Measurements from ENCODE around the gene LGALS1. TPM values are rescaled to one million over a fixed set of nuclear protein-coding genes. Genes with fewer than 3 reads are reported as not detected.

Gene LGALS1
- total RNA-seq, 2 experiments from 2014 or later, result 522 to 663 TPM

DNA sequence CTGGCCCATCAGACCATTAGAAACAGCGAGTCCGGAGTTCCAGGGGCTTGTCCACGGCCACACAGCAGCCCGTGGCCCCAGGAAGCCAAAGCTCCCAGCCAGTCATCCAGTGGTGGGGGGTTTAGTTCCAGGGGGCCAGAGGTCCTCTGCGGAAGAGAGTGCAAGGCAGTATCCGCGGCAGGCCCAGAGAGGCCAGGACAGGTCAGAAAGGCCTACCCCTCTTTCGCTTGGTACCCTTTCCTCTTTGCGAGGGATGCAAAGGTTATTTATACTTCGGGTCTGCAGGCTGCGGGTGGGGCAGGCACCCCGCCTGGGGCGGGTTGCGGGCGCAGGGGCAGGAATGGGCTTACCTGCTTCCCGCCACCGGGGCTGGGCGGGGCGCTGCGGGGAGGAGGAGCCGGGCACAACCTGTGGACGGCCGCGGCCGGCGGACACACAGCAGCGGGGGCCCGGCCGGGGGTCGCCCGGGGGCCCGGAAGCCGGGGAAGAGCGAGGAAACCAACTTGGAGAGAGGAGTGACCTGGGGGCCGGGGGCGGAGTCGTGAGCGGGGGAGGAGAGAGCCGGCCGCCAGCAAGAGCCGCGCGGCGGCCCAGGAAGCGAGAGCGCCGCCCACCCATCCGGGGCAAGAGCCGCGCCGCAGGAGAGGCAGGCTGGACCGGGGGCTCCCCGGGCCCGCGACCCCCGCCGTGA is 36.2 kb upstream of the LGALS1 start, which contains the start of gene SH3BP1:
TSS of gene SH3BP1 (plus strand) at position 600 of the 691 bp plus-strand sequence. CDS start 119 bp downstream, outside the sequence.
- H3K27ac Mint-ChIP-seq, result peak within 1 kb of the TSS; percentile 97
- H3K9me3 Mint-ChIP-seq (ENCODE audit: low read depth), result no peaks in the 10 kb centered on the region
- ChIA-PET CTCF (interaction anchor here (0.5 to 1.4 kb wide), 5 partner anchors 22 to 327 kb away, joined by 3 to 6 read pairs (median 3); no protein-coding TSS in a partner anchor), POLR2A (no interaction called here)
- DNase-seq (peak; percentile 76), ATAC-seq (peak; percentile 15)
- H3K36me3 Mint-ChIP-seq (ENCODE audit: low read depth), result peaks cover 22% of the 10 kb centered on the region
- H3K4me1 Mint-ChIP-seq, result peaks cover 74% of the 10 kb centered on the region
- intact Hi-C loops (cut with DNase I, micrococcal nuclease), result loop anchor here in 1 of 2 experiments (1.0 to 5.0 kb wide), 6 partner anchors 19 to 168 kb away; partner anchors contain the start of genes GCAT, GGA1, NOL12 and PDXP
- peak within 1 kb of the TSS; percentile 88 for H3K4me3 Mint-ChIP-seq
- no peaks in the 10 kb centered on the region for H3K27me3 Mint-ChIP-seq

DNA sequence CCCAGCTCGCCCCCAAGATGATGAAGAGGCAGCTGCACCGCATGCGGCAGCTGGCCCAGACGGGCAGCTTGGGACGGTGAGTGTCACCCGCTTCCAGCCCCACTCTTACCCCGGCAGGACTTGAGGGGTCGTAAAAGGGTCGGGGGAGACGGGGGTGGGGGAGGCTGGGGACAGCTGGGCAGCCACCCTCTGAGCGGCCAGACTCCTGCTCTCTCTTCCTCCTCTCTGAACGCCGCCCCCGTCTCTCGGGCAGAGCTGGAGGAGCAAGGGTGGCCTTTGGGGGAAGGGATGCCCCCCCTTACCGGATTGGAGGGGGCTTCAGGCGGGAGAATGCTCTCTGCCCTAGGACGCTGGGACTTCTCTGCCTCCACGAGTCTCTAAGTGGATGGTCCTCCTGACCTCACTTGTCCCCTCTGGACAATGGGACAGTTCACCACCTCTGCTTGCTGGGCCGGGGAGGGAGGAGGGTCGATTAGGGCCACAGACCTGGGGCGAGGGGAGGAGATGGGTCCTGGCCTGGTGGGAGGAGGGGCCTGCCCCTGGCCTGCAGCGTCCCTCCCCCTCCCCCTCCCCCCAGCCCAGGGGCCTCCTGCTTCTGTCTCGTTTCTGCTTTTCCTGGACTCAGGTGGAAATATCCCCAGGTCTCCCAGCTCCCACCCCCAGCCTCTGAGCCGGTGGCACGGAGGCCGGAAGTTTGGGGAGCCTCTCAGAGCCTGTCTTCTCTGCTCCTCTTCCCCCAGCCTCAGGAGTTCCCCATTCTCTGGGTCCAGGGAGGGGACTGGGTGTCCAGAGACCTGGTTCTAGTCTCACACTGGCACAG is 35.5 kb upstream of the LGALS1 start:
- peaks cover 23% of the 10 kb centered on the region for H3K36me3 Mint-ChIP-seq (ENCODE audit: low read depth)
- H3K4me3 Mint-ChIP-seq, result peak overlapping the region; percentile 88
- peak; percentile 59 for DNase-seq
- H3K27ac Mint-ChIP-seq, result peak overlapping the region; percentile 97
- H3K9me3 Mint-ChIP-seq (ENCODE audit: low read depth), result no peaks in the 10 kb centered on the region
- ATAC-seq, result no peak
- CTCF ChIA-PET, result interaction anchor here (0.5 to 1.4 kb wide), 7 partner anchors 9 to 326 kb away, joined by 3 to 6 read pairs (median 4); no protein-coding TSS in a partner anchor
- H3K4me1 Mint-ChIP-seq, result peaks cover 66% of the 10 kb centered on the region
- H3K27me3 Mint-ChIP-seq, result no peaks in the 10 kb centered on the region
- POLR2A ChIA-PET, result no interaction called here
- intact Hi-C loops (cut with DNase I, micrococcal nuclease), result loop anchor here in 1 of 2 experiments (1.0 to 5.0 kb wide), 7 partner anchors 18 to 167 kb away; partner anchors contain the start of genes GCAT, GGA1, NOL12 and PDXP

DNA sequence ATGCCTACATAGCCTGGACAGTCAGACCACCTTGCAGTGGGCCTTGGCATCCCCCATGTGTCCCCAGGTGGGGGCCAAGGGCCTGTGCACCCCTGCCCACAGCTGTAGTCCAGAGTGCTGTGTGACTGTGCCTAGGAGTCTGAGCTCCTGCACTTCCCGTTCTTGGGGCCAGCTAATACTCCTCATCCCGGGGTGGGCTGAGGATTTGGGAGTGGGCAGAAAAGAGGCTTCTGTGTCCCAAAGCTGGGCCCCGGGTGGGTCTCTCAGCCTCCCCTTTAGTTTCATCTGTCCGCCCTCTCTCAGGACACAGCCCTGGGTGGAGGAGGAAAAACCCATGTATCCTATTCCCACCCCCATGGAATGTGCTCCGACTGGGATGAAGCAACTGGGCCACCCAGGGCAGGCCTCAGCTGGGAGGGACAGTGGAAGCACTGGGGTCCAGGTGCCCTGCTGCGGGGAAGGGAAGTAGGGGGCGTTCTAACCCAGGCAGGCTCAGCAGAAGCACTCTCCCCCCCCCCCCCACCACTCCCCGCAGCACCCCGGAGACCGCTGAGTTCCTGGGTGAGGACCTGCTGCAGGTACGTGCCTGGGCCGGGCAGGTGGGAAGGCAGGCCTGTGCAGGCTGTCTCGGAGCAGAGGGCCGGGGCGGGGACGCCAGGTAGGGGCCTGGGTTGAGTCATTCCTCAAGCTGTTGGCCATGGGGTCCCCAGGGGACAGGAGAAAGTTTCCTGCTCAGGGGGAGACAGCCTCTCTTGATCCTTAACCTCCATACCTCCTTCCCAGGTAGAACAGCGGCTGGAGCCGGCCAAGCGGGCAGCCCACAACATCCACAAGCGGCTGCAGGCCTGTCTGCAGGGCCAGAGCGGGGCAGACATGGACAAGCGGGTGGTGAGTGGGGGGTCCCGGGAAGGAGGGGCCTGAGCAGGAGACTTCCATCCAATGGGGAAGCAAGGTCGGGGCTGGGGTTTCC is 34.6 kb upstream of the LGALS1 start:
- Mint-ChIP-seq H3K36me3 (ENCODE audit: low read depth) (peaks cover 29% of the 10 kb centered on the region), H3K9me3 (ENCODE audit: low read depth) (no peaks in the 10 kb centered on the region), H3K27me3 (no peaks in the 10 kb centered on the region), H3K27ac (peak overlapping the region; percentile 97), H3K4me1 (peaks cover 59% of the 10 kb centered on the region), H3K4me3 (peak overlapping the region; percentile 88)
- no peak for ATAC-seq
- no peak for DNase-seq
- CTCF ChIA-PET, result interaction anchor here (0.8 to 5.3 kb wide), 11 partner anchors 8 to 74 kb away, joined by 3 to 98 read pairs (median 20); partner anchors contain the start of genes LGALS1, NOL12 and PDXP
- POLR2A ChIA-PET, result no interaction called here
- intact Hi-C loops (cut with DNase I, micrococcal nuclease), result loop anchor here in 1 of 2 experiments (5.0 kb wide), 1 partner anchor 106 kb away; no protein-coding TSS in a partner anchor

DNA sequence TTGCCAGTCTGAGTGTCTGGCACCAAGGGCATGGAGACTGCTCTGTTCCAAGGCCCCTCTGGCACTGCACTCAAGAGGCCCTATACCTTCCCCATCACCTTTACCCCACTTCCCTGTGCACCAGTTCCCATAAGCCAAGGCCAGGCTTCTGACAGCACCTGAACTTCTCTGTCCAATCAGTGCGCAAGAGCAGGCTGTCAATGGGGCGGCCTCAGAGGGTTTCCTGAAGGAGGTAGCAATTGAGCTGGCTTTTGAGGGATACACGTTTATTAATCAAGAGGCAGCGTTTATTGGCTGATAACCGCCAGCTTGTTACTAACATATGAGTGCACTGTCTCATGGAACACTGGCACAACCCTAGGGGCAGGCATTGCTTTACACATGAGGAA is 33.9 kb upstream of the LGALS1 start:
- H3K36me3 Mint-ChIP-seq (ENCODE audit: low read depth), result peaks cover 31% of the 10 kb centered on the region
- ChIA-PET CTCF (interaction anchor here (0.7 to 5.3 kb wide), 11 partner anchors 9 to 75 kb away, joined by 3 to 98 read pairs (median 23); partner anchors contain the start of genes LGALS1, NOL12 and PDXP), POLR2A (interaction anchor here (0.9 to 1.0 kb wide), 2 partner anchors 9 to 16 kb away, joined by 4 to 7 read pairs; partner anchors contain the start of gene PDXP)
- ATAC-seq (no peak), DNase-seq (no peak)
- H3K27ac Mint-ChIP-seq, result no peak overlapping the region
- intact Hi-C loops (cut with DNase I, micrococcal nuclease), result loop anchor here in 1 of 2 experiments (5.0 kb wide), 1 partner anchor 106 kb away; no protein-coding TSS in a partner anchor
- no peaks in the 10 kb centered on the region for H3K27me3 Mint-ChIP-seq
- peaks cover 53% of the 10 kb centered on the region for H3K4me1 Mint-ChIP-seq
- peak overlapping the region; percentile 88 for H3K4me3 Mint-ChIP-seq
- H3K9me3 Mint-ChIP-seq (ENCODE audit: low read depth), result no peaks in the 10 kb centered on the region

- intact Hi-C loops (cut with DNase I, micrococcal nuclease), result loop anchor here (1.0 to 5.0 kb wide), 4 partner anchors 15 to 104 kb away; partner anchors contain the start of gene PDXP (in 1 of the 2)
- Mint-ChIP-seq H3K27me3 (no peaks in the 10 kb centered on the region), H3K9me3 (ENCODE audit: low read depth) (no peaks in the 10 kb centered on the region), H3K4me1 (peaks cover 37% of the 10 kb centered on the region), H3K27ac (peak overlapping the region; percentile 75), H3K36me3 (ENCODE audit: low read depth) (peaks cover 34% of the 10 kb centered on the region), H3K4me3 (no peak overlapping the region)
- CTCF ChIA-PET, result interaction anchor here (0.6 to 5.3 kb wide), 28 partner anchors 9 to 262 kb away, joined by 3 to 98 read pairs (median 5); partner anchors contain the start of genes ANKRD54, LGALS1, NOL12 and PDXP
- ATAC-seq, result peak; percentile 79
- DNase-seq, result peak; percentile 93
- POLR2A ChIA-PET, result interaction anchor here (0.6 to 1.8 kb wide), 7 partner anchors 15 to 77 kb away, joined by 3 to 9 read pairs (median 5); partner anchors contain the start of gene PDXP
Measured at GRCh38 chr22:37643225-37643847, 32.1 kb upstream of the LGALS1 start.

DNA sequence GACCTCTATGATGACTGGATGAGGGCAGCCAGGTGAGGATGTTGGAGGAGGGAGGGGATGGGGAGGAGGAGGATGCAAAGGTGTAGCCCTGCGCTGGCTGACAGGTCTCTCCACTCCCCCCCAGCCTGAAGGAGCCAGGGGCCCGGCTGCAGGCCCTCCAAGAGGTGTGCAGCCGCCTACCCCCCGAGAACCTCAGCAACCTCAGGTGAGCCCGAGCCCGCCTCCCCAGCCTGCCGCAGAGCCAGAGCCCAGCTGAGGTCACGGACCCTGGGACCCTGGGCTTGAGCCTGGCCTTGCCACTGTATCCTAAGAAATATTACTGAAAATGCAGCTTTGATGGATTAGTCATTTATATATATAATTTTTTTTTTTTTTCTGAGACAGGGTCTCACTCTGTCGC is 28.1 kb upstream of the LGALS1 start:
- intact Hi-C loops (cut with DNase I, micrococcal nuclease), result no loop called here
- no peak overlapping the region for H3K4me3 Mint-ChIP-seq
- DNase-seq, result no peak
- H3K27ac Mint-ChIP-seq, result no peak overlapping the region
- POLR2A ChIA-PET, result interaction anchor here (0.6 kb wide), 1 partner anchor 15 kb away, joined by 6 read pairs; no protein-coding TSS in a partner anchor
- no peaks in the 10 kb centered on the region for H3K9me3 Mint-ChIP-seq (ENCODE audit: low read depth)
- no peaks in the 10 kb centered on the region for H3K27me3 Mint-ChIP-seq
- no peak for ATAC-seq
- peaks cover 49% of the 10 kb centered on the region for H3K36me3 Mint-ChIP-seq (ENCODE audit: low read depth)
- CTCF ChIA-PET, result interaction anchor here (1.2 to 1.5 kb wide), 3 partner anchors 10 to 34 kb away, joined by 3 to 5 read pairs (median 4); partner anchors contain the start of gene PDXP
- peaks cover 16% of the 10 kb centered on the region for H3K4me1 Mint-ChIP-seq

- Mint-ChIP-seq H3K9me3 (ENCODE audit: low read depth) (no peaks in the 10 kb centered on the region), H3K36me3 (ENCODE audit: low read depth) (peaks cover 53% of the 10 kb centered on the region), H3K4me3 (no peak overlapping the region), H3K27me3 (no peaks in the 10 kb centered on the region), H3K4me1 (peaks cover 9% of the 10 kb centered on the region), H3K27ac (no peak overlapping the region)
- ChIA-PET POLR2A (interaction anchor here (0.6 kb wide), 1 partner anchor 14 kb away, joined by 6 read pairs; no protein-coding TSS in a partner anchor), CTCF (interaction anchor here (1.0 to 1.5 kb wide), 4 partner anchors 10 to 33 kb away, joined by 3 to 5 read pairs (median 4); partner anchors contain the start of gene PDXP)
- intact Hi-C loops (cut with DNase I, micrococcal nuclease), result no loop called here
- ATAC-seq (no peak), DNase-seq (no peak)
Measured at GRCh38 chr22:37647928-37648327, 27.5 kb upstream of the LGALS1 start.

DNA sequence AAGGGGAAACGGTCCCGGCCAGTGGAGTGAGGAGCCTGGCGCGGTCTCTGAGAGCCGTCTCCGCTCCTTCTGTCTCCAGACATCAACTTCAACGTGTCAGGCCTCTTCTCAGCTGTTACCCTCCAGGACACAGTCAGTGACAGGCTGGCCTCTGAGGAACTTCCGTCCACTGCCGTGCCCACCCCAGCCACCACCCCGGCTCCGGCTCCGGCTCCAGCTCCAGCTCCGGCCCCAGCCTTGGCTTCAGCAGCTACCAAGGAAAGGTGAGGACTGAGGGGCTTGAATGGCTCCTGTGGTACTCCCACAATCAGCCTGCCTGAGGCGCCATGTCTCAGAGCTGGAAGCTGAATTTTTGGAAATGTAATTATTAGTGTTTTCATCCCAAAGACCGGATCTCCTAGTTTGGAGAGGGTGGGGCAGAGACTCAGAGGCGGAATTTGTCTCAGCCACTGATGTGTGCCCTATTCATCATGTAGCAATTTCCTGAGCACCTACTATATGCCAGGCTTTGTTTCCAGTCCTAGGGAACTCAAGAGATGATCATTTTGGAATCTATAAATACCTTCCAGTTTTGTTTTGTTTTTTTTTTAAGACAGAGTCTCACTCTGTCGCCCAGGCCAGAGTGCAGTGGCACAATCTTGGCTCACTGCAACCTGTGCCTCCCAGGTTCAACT is 24.8 kb upstream of the LGALS1 start:
- intact Hi-C loops (cut with DNase I, micrococcal nuclease), result no loop called here
- Mint-ChIP-seq H3K27ac (no peak overlapping the region), H3K4me1 (no peaks in the 10 kb centered on the region), H3K27me3 (no peaks in the 10 kb centered on the region), H3K4me3 (no peak overlapping the region), H3K9me3 (ENCODE audit: low read depth) (no peaks in the 10 kb centered on the region), H3K36me3 (ENCODE audit: low read depth) (peaks cover 37% of the 10 kb centered on the region)
- ATAC-seq (no peak), DNase-seq (no peak)
- CTCF ChIA-PET, result interaction anchor here (0.8 to 5.2 kb wide), 3 partner anchors 8 to 23 kb away, joined by 4 to 20 read pairs (median 5); no protein-coding TSS in a partner anchor
- POLR2A ChIA-PET, result no interaction called here

DNA sequence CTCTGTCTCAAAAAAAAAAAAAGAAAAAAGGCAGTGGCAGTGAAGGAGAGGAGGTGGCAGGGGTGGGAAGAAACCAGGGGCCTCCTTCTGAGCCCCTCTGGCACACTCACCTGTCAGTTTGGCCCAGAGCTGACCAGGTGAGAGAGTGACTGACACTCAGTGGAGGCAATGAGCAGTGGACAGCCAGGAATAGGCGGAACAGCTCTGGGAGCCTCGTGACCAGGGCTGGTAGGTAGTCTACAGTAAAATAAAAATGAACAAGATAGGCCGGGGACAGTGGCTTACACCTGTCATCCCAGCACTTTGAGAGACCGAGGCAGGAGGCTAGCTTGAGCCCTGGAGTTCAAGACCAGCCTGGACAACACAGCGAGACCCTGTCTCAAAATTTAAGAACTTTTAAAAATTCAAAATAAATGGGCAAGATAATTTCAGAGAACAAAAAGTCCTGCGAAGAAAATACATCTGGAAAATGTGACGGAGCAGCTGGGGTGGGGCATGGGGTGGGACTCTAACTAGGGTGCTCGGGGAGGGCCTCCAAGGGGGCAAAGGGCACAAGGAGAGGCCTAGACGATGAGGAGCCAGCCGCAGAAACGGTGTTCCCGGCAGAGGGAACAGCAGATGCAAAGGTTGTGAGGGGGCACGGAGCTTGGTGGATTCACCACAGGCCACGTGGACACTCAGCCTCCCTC is 20.7 kb upstream of the LGALS1 start:
- ChIA-PET POLR2A (no interaction called here), CTCF (interaction anchor here (5.2 to 5.4 kb wide), 2 partner anchors 12 to 18 kb away, joined by 20 to 36 read pairs; no protein-coding TSS in a partner anchor)
- no peak overlapping the region for H3K4me3 Mint-ChIP-seq
- intact Hi-C loops (cut with DNase I, micrococcal nuclease), result no loop called here
- ATAC-seq, result no peak
- no peak for DNase-seq
- no peaks in the 10 kb centered on the region for H3K9me3 Mint-ChIP-seq (ENCODE audit: low read depth)
- no peaks in the 10 kb centered on the region for H3K27me3 Mint-ChIP-seq
- H3K27ac Mint-ChIP-seq, result peak overlapping the region; percentile 19
- H3K4me1 Mint-ChIP-seq, result peaks cover 11% of the 10 kb centered on the region
- H3K36me3 Mint-ChIP-seq (ENCODE audit: low read depth), result peaks cover 23% of the 10 kb centered on the region
